ENCODE measurements around the gene ITPKC.

The ITPKC gene

GRCh38 chr19:40716482-40717324 is at the start of gene ITPKC, which contains the start of gene COQ8B:
TSS of gene ITPKC (plus strand) at chr19:40717112. CDS start at chr19:40717136, 24 bp downstream.
TSS of gene COQ8B (minus strand) at chr19:40716886. CDS start at chr19:40714632, 2,254 bp downstream.
- Histone ChIP-seq H3K36me3 (ENCODE audit: control insufficient read depth, insufficient read depth, low read length) (no peaks in the 10 kb centered on the region), H3K27ac (ENCODE audit: low read length) (no peak within 1 kb of the TSS), H3K9me3 (ENCODE audit: control insufficient read depth, insufficient read depth, low read length) (no peaks in the 10 kb centered on the region), H3K27me3 (ENCODE audit: control insufficient read depth, insufficient read depth, low read length) (no peaks in the 10 kb centered on the region), H3K4me1 (ENCODE audit: control insufficient read depth, insufficient read depth, low read length) (peaks cover 4% of the 10 kb centered on the region; the same call in 1 of the 2 replicates), H3K4me3 (ENCODE audit: low read length) (peak within 1 kb of the TSS; percentile 76)
- DNase-seq (ENCODE audit: low read depth, low spot score) = peak; percentile 94
- WGBS (ENCODE audit: insufficient coverage, insufficient read length) = no CpG with 5 or more reads among the region's 76 CpGs

GRCh38 chr19:40667602-40668001 is 49.3 kb upstream of the ITPKC start:
- no peak for DNase-seq (ENCODE audit: low read depth, low spot score)
- H3K4me1 ChIP-seq (ENCODE audit: control insufficient read depth, insufficient read depth, low read length) = peaks cover 2% of the 10 kb centered on the region; the same call in 1 of the 2 replicates
- H3K27me3 ChIP-seq (ENCODE audit: control insufficient read depth, insufficient read depth, low read length) = no peaks in the 10 kb centered on the region
- H3K36me3 ChIP-seq (ENCODE audit: control insufficient read depth, insufficient read depth, low read length) = peaks cover 21% of the 10 kb centered on the region
- H3K9me3 ChIP-seq (ENCODE audit: control insufficient read depth, insufficient read depth, low read length) = no peaks in the 10 kb centered on the region
- no peak overlapping the region for H3K4me3 ChIP-seq (ENCODE audit: low read length)
- no peak overlapping the region for H3K27ac ChIP-seq (ENCODE audit: low read length)
- no CpG with 5 or more reads among the region's 14 CpGs for WGBS (ENCODE audit: insufficient coverage, insufficient read length)

GRCh38 chr19:40668991-40669614 is 47.8 kb upstream of the ITPKC start:
- Histone ChIP-seq H3K27ac (ENCODE audit: low read length) (no peak overlapping the region), H3K4me3 (ENCODE audit: low read length) (no peak overlapping the region), H3K36me3 (ENCODE audit: control insufficient read depth, insufficient read depth, low read length) (peaks cover 31% of the 10 kb centered on the region), H3K27me3 (ENCODE audit: control insufficient read depth, insufficient read depth, low read length) (no peaks in the 10 kb centered on the region), H3K9me3 (ENCODE audit: control insufficient read depth, insufficient read depth, low read length) (no peaks in the 10 kb centered on the region), H3K4me1 (ENCODE audit: control insufficient read depth, insufficient read depth, low read length) (no peaks in the 10 kb centered on the region)
- DNase-seq (ENCODE audit: low read depth, low spot score) = no peak
- WGBS (ENCODE audit: insufficient coverage, insufficient read length) = no CpG with 5 or more reads among the region's 7 CpGs

- Histone ChIP-seq H3K27me3 (ENCODE audit: control insufficient read depth, insufficient read depth, low read length) (no peaks in the 10 kb centered on the region), H3K36me3 (ENCODE audit: control insufficient read depth, insufficient read depth, low read length) (peaks cover 31% of the 10 kb centered on the region), H3K27ac (ENCODE audit: low read length) (no peak overlapping the region), H3K4me3 (ENCODE audit: low read length) (no peak overlapping the region), H3K4me1 (ENCODE audit: control insufficient read depth, insufficient read depth, low read length) (no peaks in the 10 kb centered on the region), H3K9me3 (ENCODE audit: control insufficient read depth, insufficient read depth, low read length) (no peaks in the 10 kb centered on the region)
- DNase-seq (ENCODE audit: low read depth, low spot score) = no peak
- no CpG with 5 or more reads among the region's 9 CpGs for WGBS (ENCODE audit: insufficient coverage, insufficient read length)
Observed at GRCh38 chr19:40671404-40671803, 45.5 kb upstream of the ITPKC start.

GRCh38 chr19:40672038-40672437 is 44.9 kb upstream of the ITPKC start:
- Histone ChIP-seq H3K27me3 (ENCODE audit: control insufficient read depth, insufficient read depth, low read length) (no peaks in the 10 kb centered on the region), H3K27ac (ENCODE audit: low read length) (no peak overlapping the region), H3K9me3 (ENCODE audit: control insufficient read depth, insufficient read depth, low read length) (no peaks in the 10 kb centered on the region), H3K4me1 (ENCODE audit: control insufficient read depth, insufficient read depth, low read length) (no peaks in the 10 kb centered on the region), H3K36me3 (ENCODE audit: control insufficient read depth, insufficient read depth, low read length) (peaks cover 32% of the 10 kb centered on the region), H3K4me3 (ENCODE audit: low read length) (no peak overlapping the region)
- no peak for DNase-seq (ENCODE audit: low read depth, low spot score)
- WGBS (ENCODE audit: insufficient coverage, insufficient read length) = no CpG with 5 or more reads among the region's 2 CpGs

- WGBS (ENCODE audit: insufficient coverage, insufficient read length) = no CpG with 5 or more reads among the region's 7 CpGs
- peaks cover 35% of the 10 kb centered on the region for H3K36me3 ChIP-seq (ENCODE audit: control insufficient read depth, insufficient read depth, low read length)
Observed at GRCh38 chr19:40672573-40673299, 44.2 kb upstream of the ITPKC start.

GRCh38 chr19:40673397-40673796 is 43.5 kb upstream of the ITPKC start:
- Histone ChIP-seq H3K27me3 (ENCODE audit: control insufficient read depth, insufficient read depth, low read length) (no peaks in the 10 kb centered on the region), H3K36me3 (ENCODE audit: control insufficient read depth, insufficient read depth, low read length) (peaks cover 35% of the 10 kb centered on the region), H3K4me1 (ENCODE audit: control insufficient read depth, insufficient read depth, low read length) (no peaks in the 10 kb centered on the region), H3K4me3 (ENCODE audit: low read length) (no peak overlapping the region), H3K27ac (ENCODE audit: low read length) (no peak overlapping the region), H3K9me3 (ENCODE audit: control insufficient read depth, insufficient read depth, low read length) (no peaks in the 10 kb centered on the region)
- no CpG with 5 or more reads among the region's 11 CpGs for WGBS (ENCODE audit: insufficient coverage, insufficient read length)
- no peak for DNase-seq (ENCODE audit: low read depth, low spot score)

More at GRCh38 chr19:40672573-40673299, 44.2 kb upstream of the ITPKC start:
- Histone ChIP-seq H3K27ac (ENCODE audit: low read length) (no peak overlapping the region), H3K27me3 (ENCODE audit: control insufficient read depth, insufficient read depth, low read length) (no peaks in the 10 kb centered on the region), H3K9me3 (ENCODE audit: control insufficient read depth, insufficient read depth, low read length) (no peaks in the 10 kb centered on the region), H3K4me3 (ENCODE audit: low read length) (no peak overlapping the region), H3K4me1 (ENCODE audit: control insufficient read depth, insufficient read depth, low read length) (no peaks in the 10 kb centered on the region)
- no peak for DNase-seq (ENCODE audit: low read depth, low spot score)

GRCh38 chr19:40674291-40674690 is 42.6 kb upstream of the ITPKC start:
- no CpG with 5 or more reads among the region's 3 CpGs for WGBS (ENCODE audit: insufficient coverage, insufficient read length)
- Histone ChIP-seq H3K27me3 (ENCODE audit: control insufficient read depth, insufficient read depth, low read length) (no peaks in the 10 kb centered on the region), H3K36me3 (ENCODE audit: control insufficient read depth, insufficient read depth, low read length) (peaks cover 34% of the 10 kb centered on the region)

GRCh38 chr19:40677156-40677555 is 39.8 kb upstream of the ITPKC start:
- Histone ChIP-seq H3K4me1 (ENCODE audit: control insufficient read depth, insufficient read depth, low read length) (no peaks in the 10 kb centered on the region), H3K27ac (ENCODE audit: low read length) (no peak overlapping the region), H3K9me3 (ENCODE audit: control insufficient read depth, insufficient read depth, low read length) (no peaks in the 10 kb centered on the region), H3K4me3 (ENCODE audit: low read length) (no peak overlapping the region), H3K36me3 (ENCODE audit: control insufficient read depth, insufficient read depth, low read length) (peaks cover 24% of the 10 kb centered on the region), H3K27me3 (ENCODE audit: control insufficient read depth, insufficient read depth, low read length) (no peaks in the 10 kb centered on the region)
- no CpG with 5 or more reads among the region's 23 CpGs for WGBS (ENCODE audit: insufficient coverage, insufficient read length)
- DNase-seq (ENCODE audit: low read depth, low spot score) = no peak

More at GRCh38 chr19:40674291-40674690, 42.6 kb upstream of the ITPKC start:
- no peak for DNase-seq (ENCODE audit: low read depth, low spot score)
- Histone ChIP-seq H3K27ac (ENCODE audit: low read length) (no peak overlapping the region), H3K4me1 (ENCODE audit: control insufficient read depth, insufficient read depth, low read length) (no peaks in the 10 kb centered on the region), H3K9me3 (ENCODE audit: control insufficient read depth, insufficient read depth, low read length) (no peaks in the 10 kb centered on the region), H3K4me3 (ENCODE audit: low read length) (no peak overlapping the region)

- peaks cover 20% of the 10 kb centered on the region for H3K36me3 ChIP-seq (ENCODE audit: control insufficient read depth, insufficient read depth, low read length)
- no peak overlapping the region for H3K27ac ChIP-seq (ENCODE audit: low read length)
- DNase-seq (ENCODE audit: low read depth, low spot score) = no peak
- H3K4me1 ChIP-seq (ENCODE audit: control insufficient read depth, insufficient read depth, low read length) = no peaks in the 10 kb centered on the region
- no peak overlapping the region for H3K4me3 ChIP-seq (ENCODE audit: low read length)
- WGBS (ENCODE audit: insufficient coverage, insufficient read length) = no CpG with 5 or more reads among the region's 4 CpGs
- H3K27me3 ChIP-seq (ENCODE audit: control insufficient read depth, insufficient read depth, low read length) = no peaks in the 10 kb centered on the region
- H3K9me3 ChIP-seq (ENCODE audit: control insufficient read depth, insufficient read depth, low read length) = no peaks in the 10 kb centered on the region
Observed at GRCh38 chr19:40681039-40681438, 35.9 kb upstream of the ITPKC start.

All from iPS DF 6.9 (cell line).